Raji (cell line): ENCODE measurements around the gene AQP1.

Source experiments
- POLR2A ChIP-seq: IDR thresholded peaks from 2 replicates; pipeline ENCODE4 v1.6.1; 2011; ENCODE audit warnings: low read depth, low read length, control low read depth; ENCODE audit not compliant: insufficient read depth

AQP1 gene

GRCh38 chr7:30877993-30878392 is 33.7 kb upstream of the AQP1 start:
- no peak for TF ChIP-seq POLR2A

- TF ChIP-seq POLR2A = no peak
Observed at GRCh38 chr7:30879139-30880124, 32.2 kb upstream of the AQP1 start.

GRCh38 chr7:30880125-30880720 is 31.4 kb upstream of the AQP1 start:
- TF ChIP-seq POLR2A = no peak

- TF ChIP-seq POLR2A = no peak
Observed at GRCh38 chr7:30880941-30881340, 30.7 kb upstream of the AQP1 start.

GRCh38 chr7:30881448-30881847 is 30.2 kb upstream of the AQP1 start:
- no peak for TF ChIP-seq POLR2A

GRCh38 chr7:30884881-30885280 is 26.8 kb upstream of the AQP1 start:
- no peak for TF ChIP-seq POLR2A

GRCh38 chr7:30886608-30887011 is 25.0 kb upstream of the AQP1 start:
- TF ChIP-seq POLR2A = no peak

- no peak for TF ChIP-seq POLR2A
Observed at GRCh38 chr7:30887464-30887872, 24.2 kb upstream of the AQP1 start.

- TF ChIP-seq POLR2A = no peak
Observed at GRCh38 chr7:30888747-30889146, 22.9 kb upstream of the AQP1 start.

GRCh38 chr7:30890226-30890625 is 21.4 kb upstream of the AQP1 start:
- TF ChIP-seq POLR2A = no peak

- TF ChIP-seq POLR2A = no peak
Observed at GRCh38 chr7:30893357-30893756, 18.3 kb upstream of the AQP1 start.

GRCh38 chr7:30894009-30894408 is 17.6 kb upstream of the AQP1 start:
- no peak for TF ChIP-seq POLR2A

GRCh38 chr7:30894866-30895605 is 16.6 kb upstream of the AQP1 start:
- no peak for TF ChIP-seq POLR2A

GRCh38 chr7:30896036-30896435 is 15.6 kb upstream of the AQP1 start:
- no peak for TF ChIP-seq POLR2A

- TF ChIP-seq POLR2A = no peak
Observed at GRCh38 chr7:30896783-30897637, 14.6 kb upstream of the AQP1 start.

- no peak for TF ChIP-seq POLR2A
Observed at GRCh38 chr7:30897770-30898169, 13.9 kb upstream of the AQP1 start.
